ENCODE data around the gene CFAP91. TPM values are rescaled to one million over a fixed set of nuclear protein-coding genes. Genes with fewer than 3 reads are reported as not detected.

Gene CFAP91
- total RNA-seq, 5 donors from 2014 or later (not counting 1 experiment from before 2014, with no cell fraction given): 0.14 to 1.2 (median 0.40) TPM; not detected in 1

- H3K9me3 ChIP-seq: no peaks in the 10 kb centered on the region
- ChIA-PET POLR2A (no interaction called here), CTCF (no interaction called here)
- no peaks in the 10 kb centered on the region for H3K27me3 Mint-ChIP-seq
- no peak overlapping the region for H3K4me3 ChIP-seq (ENCODE audit: control insufficient read depth in 1 of 2, extremely low read depth in 1 of 2, low read length in 1 of 2)
- no peaks in the 10 kb centered on the region for H3K4me1 ChIP-seq (ENCODE audit: control insufficient read depth in 1 of 2, extremely low read depth in 1 of 2, insufficient read depth in 2 of 2, low read length in 2 of 2)
- no peak overlapping the region for H3K27ac ChIP-seq (ENCODE audit: low read length)
- H3K36me3 Mint-ChIP-seq: peaks cover 16% of the 10 kb centered on the region
- peaks cover 0 to 15% of the 10 kb centered on the region in 2 donors for H3K36me3 ChIP-seq (ENCODE audit: control insufficient read depth in 2 of 2, extremely low read depth in 1 of 2, insufficient read depth in 1 of 2, low read length in 1 of 2)
- ATAC-seq (replicated peaks in 1 of 4) (no peak), DNase-seq (no peak)
- no peaks in the 10 kb centered on the region for H3K27me3 ChIP-seq (replicated peaks in 1 of 2; ENCODE audit: control insufficient read depth in 2 of 2, extremely low read depth in 1 of 2, insufficient read depth in 2 of 2, low read length in 1 of 2)
- peaks cover 0 to 8% (median 7%) of the 10 kb centered on the region in 3 donors for H3K4me1 Mint-ChIP-seq
- H3K9me3 Mint-ChIP-seq: no peaks in the 10 kb centered on the region
- H3K4me3 Mint-ChIP-seq: no peak overlapping the region
- no peak overlapping the region for H3K27ac Mint-ChIP-seq
- no CpG with 5 or more reads among the region's 6 CpGs for WGBS (ENCODE audit: insufficient coverage)
These were observed 36.8 kb upstream of the CFAP91 start for GRCh38 chr3:119665954-119666559.

GRCh38 chr3:119669906-119670570 is 32.8 kb upstream of the CFAP91 start:
- Mint-ChIP-seq H3K9me3 (no peaks in the 10 kb centered on the region), H3K27ac (no peak overlapping the region), H3K27me3 (no peaks in the 10 kb centered on the region), H3K4me3 (no peak overlapping the region), H3K36me3 (peaks cover 35% of the 10 kb centered on the region), H3K4me1 (peaks cover 21 to 30% (median 25%) of the 10 kb centered on the region in 3 donors)
- Histone ChIP-seq H3K27me3 (replicated peaks in 1 of 2; ENCODE audit: control insufficient read depth in 2 of 2, extremely low read depth in 1 of 2, insufficient read depth in 2 of 2, low read length in 1 of 2) (no peaks in the 10 kb centered on the region), H3K36me3 (ENCODE audit: control insufficient read depth in 2 of 2, extremely low read depth in 1 of 2, insufficient read depth in 1 of 2, low read length in 1 of 2) (peaks cover 7 to 46% of the 10 kb centered on the region in 2 donors), H3K4me3 (ENCODE audit: control insufficient read depth in 1 of 2, extremely low read depth in 1 of 2, low read length in 1 of 2) (no peak overlapping the region), H3K27ac (ENCODE audit: low read length) (no peak overlapping the region), H3K4me1 (ENCODE audit: control insufficient read depth in 1 of 2, extremely low read depth in 1 of 2, insufficient read depth in 2 of 2, low read length in 2 of 2) (no peaks in the 10 kb centered on the region), H3K9me3 (no peaks in the 10 kb centered on the region)
- CTCF ChIA-PET: no interaction called here
- DNase-seq (no peak), ATAC-seq (replicated peaks in 1 of 4) (no peak)
- WGBS (ENCODE audit: insufficient coverage): no CpG with 5 or more reads among the region's 5 CpGs
- POLR2A ChIA-PET: no interaction called here

- ATAC-seq (replicated peaks in 1 of 4) (no peak), DNase-seq (no peak)
- CTCF ChIA-PET: interaction anchor here in 1 of 2 donors (0.6 kb wide), 1 partner anchor 12 kb away, joined by 3 read pairs; no protein-coding TSS in a partner anchor
- WGBS (ENCODE audit: insufficient coverage): no CpG with 5 or more reads among the region's 2 CpGs
- POLR2A ChIA-PET: interaction anchor here in 1 of 2 donors (0.7 kb wide), 1 partner anchor 232 kb away, joined by 3 read pairs; no protein-coding TSS in a partner anchor
- Histone ChIP-seq H3K27ac (ENCODE audit: low read length) (no peak overlapping the region), H3K9me3 (no peaks in the 10 kb centered on the region), H3K27me3 (replicated peaks in 1 of 2; ENCODE audit: control insufficient read depth in 2 of 2, extremely low read depth in 1 of 2, insufficient read depth in 2 of 2, low read length in 1 of 2) (no peaks in the 10 kb centered on the region), H3K4me3 (ENCODE audit: control insufficient read depth in 1 of 2, extremely low read depth in 1 of 2, low read length in 1 of 2) (no peak overlapping the region), H3K4me1 (ENCODE audit: control insufficient read depth in 1 of 2, extremely low read depth in 1 of 2, insufficient read depth in 2 of 2, low read length in 2 of 2) (peaks cover 6 to 14% of the 10 kb centered on the region in 2 experiments), H3K36me3 (ENCODE audit: control insufficient read depth in 2 of 2, extremely low read depth in 1 of 2, insufficient read depth in 1 of 2, low read length in 1 of 2) (peaks cover 7 to 54% of the 10 kb centered on the region in 2 donors)
- Mint-ChIP-seq H3K36me3 (peaks cover 37% of the 10 kb centered on the region), H3K27ac (no peak overlapping the region), H3K9me3 (no peaks in the 10 kb centered on the region), H3K27me3 (no peaks in the 10 kb centered on the region), H3K4me1 (peaks cover 45 to 54% (median 49%) of the 10 kb centered on the region in 3 donors), H3K4me3 (no peak overlapping the region)
These were observed 30.0 kb upstream of the CFAP91 start for GRCh38 chr3:119672776-119673175.

GRCh38 chr3:119673875-119674274 is 28.9 kb upstream of the CFAP91 start:
- ATAC-seq (replicated peaks in 1 of 4): no peak
- H3K27me3 Mint-ChIP-seq: no peaks in the 10 kb centered on the region
- POLR2A ChIA-PET: no interaction called here
- H3K4me3 Mint-ChIP-seq: no peak overlapping the region
- peaks cover 7 to 50% of the 10 kb centered on the region in 2 donors for H3K36me3 ChIP-seq (ENCODE audit: control insufficient read depth in 2 of 2, extremely low read depth in 1 of 2, insufficient read depth in 1 of 2, low read length in 1 of 2)
- no peaks in the 10 kb centered on the region for H3K9me3 ChIP-seq
- no peak for DNase-seq
- CTCF ChIA-PET: no interaction called here
- WGBS (ENCODE audit: insufficient coverage): 94% methylated on average over 8 of the region's 18 CpGs
- H3K9me3 Mint-ChIP-seq: no peaks in the 10 kb centered on the region
- no peak overlapping the region for H3K27ac Mint-ChIP-seq
- H3K27me3 ChIP-seq (replicated peaks in 1 of 2; ENCODE audit: control insufficient read depth in 2 of 2, extremely low read depth in 1 of 2, insufficient read depth in 2 of 2, low read length in 1 of 2): no peaks in the 10 kb centered on the region
- H3K27ac ChIP-seq (ENCODE audit: low read length): no peak overlapping the region
- no peak overlapping the region for H3K4me3 ChIP-seq (ENCODE audit: control insufficient read depth in 1 of 2, extremely low read depth in 1 of 2, low read length in 1 of 2)
- peaks cover 37% of the 10 kb centered on the region for H3K36me3 Mint-ChIP-seq
- H3K4me1 ChIP-seq (ENCODE audit: control insufficient read depth in 1 of 2, extremely low read depth in 1 of 2, insufficient read depth in 2 of 2, low read length in 2 of 2): peaks cover 9 to 15% of the 10 kb centered on the region in 2 experiments
- peaks cover 47 to 55% (median 50%) of the 10 kb centered on the region in 3 donors for H3K4me1 Mint-ChIP-seq

- Mint-ChIP-seq H3K36me3 (peaks cover 33% of the 10 kb centered on the region), H3K4me1 (peaks cover 47 to 52% (median 47%) of the 10 kb centered on the region in 3 donors), H3K4me3 (peak overlapping the region; percentile 81 to 87 (median 84)), H3K9me3 (no peaks in the 10 kb centered on the region), H3K27ac (peak overlapping the region; percentile 8 to 97), H3K27me3 (no peaks in the 10 kb centered on the region)
- Histone ChIP-seq H3K4me1 (ENCODE audit: control insufficient read depth in 1 of 2, extremely low read depth in 1 of 2, insufficient read depth in 2 of 2, low read length in 2 of 2) (peaks cover 9 to 15% of the 10 kb centered on the region in 2 experiments), H3K27me3 (replicated peaks in 1 of 2; ENCODE audit: control insufficient read depth in 2 of 2, extremely low read depth in 1 of 2, insufficient read depth in 2 of 2, low read length in 1 of 2) (no peaks in the 10 kb centered on the region), H3K27ac (ENCODE audit: low read length) (peak overlapping the region; percentile 26), H3K4me3 (ENCODE audit: control insufficient read depth in 1 of 2, extremely low read depth in 1 of 2, low read length in 1 of 2) (no peak overlapping the region), H3K36me3 (ENCODE audit: control insufficient read depth in 2 of 2, extremely low read depth in 1 of 2, insufficient read depth in 1 of 2, low read length in 1 of 2) (peaks cover 7 to 44% of the 10 kb centered on the region in 2 donors), H3K9me3 (no peaks in the 10 kb centered on the region)
- DNase-seq (no peak), ATAC-seq (replicated peaks in 1 of 4) (no peak)
- ChIA-PET CTCF (interaction anchor here in 1 of 2 donors (0.7 kb wide), 1 partner anchor 921 kb away, joined by 4 read pairs; no protein-coding TSS in a partner anchor), POLR2A (interaction anchor here (0.6 to 0.8 kb wide), 2 partner anchors 73 to 655 kb away, joined by 3 read pairs; no protein-coding TSS in a partner anchor)
- WGBS (ENCODE audit: insufficient coverage): 100% methylated on average over 1 of the region's 5 CpGs
These were observed 27.5 kb upstream of the CFAP91 start for GRCh38 chr3:119675188-119675874.

GRCh38 chr3:119676020-119676419 is 26.8 kb upstream of the CFAP91 start:
- no CpG with 5 or more reads among the region's 1 CpG for WGBS (ENCODE audit: insufficient coverage)
- Mint-ChIP-seq H3K27ac (peak overlapping the region; percentile 88 to 97), H3K4me3 (peak overlapping the region; percentile 81 to 87 (median 84)), H3K36me3 (peaks cover 27% of the 10 kb centered on the region), H3K9me3 (no peaks in the 10 kb centered on the region), H3K27me3 (no peaks in the 10 kb centered on the region), H3K4me1 (peaks cover 44 to 48% (median 47%) of the 10 kb centered on the region in 3 donors)
- Histone ChIP-seq H3K4me3 (ENCODE audit: control insufficient read depth in 1 of 2, extremely low read depth in 1 of 2, low read length in 1 of 2) (peak overlapping the region in 1 of 2 donors; percentile 72), H3K4me1 (ENCODE audit: control insufficient read depth in 1 of 2, extremely low read depth in 1 of 2, insufficient read depth in 2 of 2, low read length in 2 of 2) (peaks cover 9 to 15% of the 10 kb centered on the region in 2 experiments), H3K36me3 (ENCODE audit: control insufficient read depth in 2 of 2, extremely low read depth in 1 of 2, insufficient read depth in 1 of 2, low read length in 1 of 2) (peaks cover 7 to 39% of the 10 kb centered on the region in 2 donors), H3K27ac (ENCODE audit: low read length) (peak overlapping the region; percentile 73), H3K9me3 (no peaks in the 10 kb centered on the region), H3K27me3 (replicated peaks in 1 of 2; ENCODE audit: control insufficient read depth in 2 of 2, extremely low read depth in 1 of 2, insufficient read depth in 2 of 2, low read length in 1 of 2) (no peaks in the 10 kb centered on the region)
- DNase-seq (no peak), ATAC-seq (replicated peaks in 1 of 4) (no peak)
- POLR2A ChIA-PET: interaction anchor here in 1 of 2 donors (1.0 to 1.4 kb wide), 2 partner anchors 419 to 1067 kb away, joined by 4 to 5 read pairs; partner anchors contain the start of genes GTF2E1 and RABL3
- CTCF ChIA-PET: interaction anchor here in 1 of 2 donors (0.6 to 1.2 kb wide), 3 partner anchors 216 to 920 kb away, joined by 3 read pairs; partner anchors contain the start of gene NDUFB4
